Neural crest cell (in vitro differentiated cells): ENCODE data around the gene USP47. TPM values are rescaled to one million over a fixed set of nuclear protein-coding genes. Genes with fewer than 3 reads are reported as not detected.
A peak's percentile ranks its signal among the peaks of the same experiment; 100 is the strongest.

Experiments used
- DNase-seq: peaks from one replicate; pipeline ENCODE4 v3.0.0; 2021; ENCODE audit warnings: low read depth, mixed read lengths, low spot score
- H3K27ac Mint-ChIP-seq: one replicate; pipeline ENCODE4 v1.8.0; 2021; ENCODE audit warnings: mild to moderate bottlenecking, mixed read lengths; ENCODE audit not compliant: unreplicated experiment
- H3K27me3 Mint-ChIP-seq: 2 replicates; pipeline ENCODE4 v1.8.0; 2021; ENCODE audit warnings: low read depth, mild to moderate bottlenecking, mixed read lengths
- H3K36me3 Mint-ChIP-seq: 2 replicates; pipeline ENCODE4 v1.8.0; 2021; ENCODE audit warnings: low read depth, mild to moderate bottlenecking, mixed read lengths
- H3K4me1 Mint-ChIP-seq: 2 replicates; pipeline ENCODE4 v1.8.0; 2021; ENCODE audit warnings: mixed read lengths
- H3K4me3 Mint-ChIP-seq: one replicate; pipeline ENCODE4 v1.8.0; 2021; ENCODE audit warnings: mild to moderate bottlenecking, mixed read lengths
- H3K9me3 Mint-ChIP-seq: 2 replicates; pipeline ENCODE4 v1.8.0; 2021; ENCODE audit warnings: mixed read lengths
- CTCF ChIP-seq: fragments of 200-600 bp; sonication (generic); conservative IDR thresholded peaks from 2 replicates; pipeline ENCODE4 v1.5.0; 2021; ENCODE audit warnings: antibody characterized with exemption, mild to moderate bottlenecking
- total RNA-seq: library from RNA; stranded (reverse); gene quantifications from 2 replicates; pipeline ENCODE4 v1.2.1, GENCODE V29; 2021

Gene USP47
- total RNA-seq, 1 donor from 2014 or later = 58.9 TPM

GRCh38 chr11:11940551-11940950 lies 98.8 kb downstream of the USP47 start:
- no peaks in the 10 kb centered on the region for H3K27me3 Mint-ChIP-seq
- peaks cover 5% of the 10 kb centered on the region for H3K4me1 Mint-ChIP-seq
- no peaks in the 10 kb centered on the region for H3K9me3 Mint-ChIP-seq
- H3K36me3 Mint-ChIP-seq = peaks cover 17% of the 10 kb centered on the region
- H3K4me3 Mint-ChIP-seq = no peak overlapping the region
- TF ChIP-seq CTCF = no peak
- DNase-seq = no peak
- peak overlapping the region; percentile 72 for H3K27ac Mint-ChIP-seq

DNA sequence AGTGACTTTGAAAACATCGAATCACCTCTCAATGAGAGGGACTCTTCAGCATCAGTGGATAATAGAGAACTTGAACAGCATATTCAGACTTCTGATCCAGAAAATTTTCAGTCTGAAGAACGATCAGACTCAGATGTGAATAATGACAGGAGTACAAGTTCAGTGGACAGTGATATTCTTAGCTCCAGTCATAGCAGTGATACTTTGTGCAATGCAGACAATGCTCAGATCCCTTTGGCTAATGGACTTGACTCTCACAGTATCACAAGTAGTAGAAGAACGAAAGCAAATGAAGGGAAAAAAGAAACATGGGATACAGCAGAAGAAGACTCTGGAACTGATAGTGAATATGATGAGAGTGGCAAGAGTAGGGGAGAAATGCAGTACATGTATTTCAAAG lies 100.9 kb downstream of the USP47 start:
- Mint-ChIP-seq H3K27ac (no peak overlapping the region), H3K27me3 (no peaks in the 10 kb centered on the region), H3K4me3 (no peak overlapping the region), H3K9me3 (no peaks in the 10 kb centered on the region), H3K36me3 (peaks cover 13% of the 10 kb centered on the region), H3K4me1 (peaks cover 5% of the 10 kb centered on the region)
- no peak for DNase-seq
- TF ChIP-seq CTCF = no peak

DNA sequence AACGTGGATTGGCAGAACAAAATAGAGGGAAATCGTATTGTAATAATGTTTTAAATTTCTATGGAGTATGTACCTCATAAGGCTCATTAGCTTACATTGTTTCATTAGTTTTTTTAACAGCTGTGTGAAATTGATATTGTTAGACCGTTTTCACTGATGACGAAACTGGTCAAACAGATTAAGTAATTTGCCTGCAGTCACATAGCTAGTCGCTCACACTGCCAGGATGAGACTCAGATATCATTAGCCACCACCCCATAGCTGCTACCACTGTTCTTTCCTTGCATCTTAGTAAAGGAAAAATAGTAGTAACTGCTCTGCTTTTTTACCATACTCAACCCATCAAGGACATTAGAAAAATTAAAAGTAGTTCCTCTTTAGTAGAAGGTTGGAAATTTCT lies 102.7 kb downstream of the USP47 start:
- Mint-ChIP-seq H3K27ac (no peak overlapping the region), H3K4me3 (no peak overlapping the region), H3K36me3 (peaks cover 7% of the 10 kb centered on the region), H3K9me3 (no peaks in the 10 kb centered on the region), H3K27me3 (no peaks in the 10 kb centered on the region), H3K4me1 (peaks cover 5% of the 10 kb centered on the region)
- TF ChIP-seq CTCF = no peak
- no peak for DNase-seq

DNA sequence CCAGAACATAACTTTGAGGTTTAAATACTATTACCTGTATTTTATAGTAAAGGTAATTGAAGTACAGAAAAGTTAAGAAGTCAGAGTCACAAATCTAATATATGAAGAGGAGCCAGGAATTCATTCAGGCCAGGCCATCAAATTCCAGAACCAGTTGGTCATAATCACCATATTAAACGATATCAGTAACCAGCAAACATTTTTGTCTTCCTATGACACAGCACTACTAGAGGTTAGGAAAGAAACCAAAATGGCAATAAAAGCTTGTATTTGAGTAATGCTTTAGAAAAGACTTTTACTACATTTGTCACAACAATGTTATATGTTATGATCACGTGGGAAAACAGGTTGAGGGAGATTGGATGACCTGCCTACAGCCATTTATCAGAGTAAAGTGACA lies 104.4 kb downstream of the USP47 start:
- no peak for TF ChIP-seq CTCF
- Mint-ChIP-seq H3K9me3 (no peaks in the 10 kb centered on the region), H3K27ac (no peak overlapping the region), H3K27me3 (no peaks in the 10 kb centered on the region), H3K4me3 (no peak overlapping the region), H3K36me3 (peaks cover 9% of the 10 kb centered on the region), H3K4me1 (no peaks in the 10 kb centered on the region)
- DNase-seq = no peak

GRCh38 chr11:11946878-11947277 lies 105.1 kb downstream of the USP47 start:
- Mint-ChIP-seq H3K4me1 (no peaks in the 10 kb centered on the region), H3K27me3 (no peaks in the 10 kb centered on the region), H3K4me3 (no peak overlapping the region), H3K27ac (no peak overlapping the region), H3K36me3 (peaks cover 10% of the 10 kb centered on the region), H3K9me3 (no peaks in the 10 kb centered on the region)
- TF ChIP-seq CTCF = no peak
- DNase-seq = no peak

- TF ChIP-seq CTCF = no peak
- Mint-ChIP-seq H3K4me3 (no peak overlapping the region), H3K27me3 (no peaks in the 10 kb centered on the region), H3K36me3 (peaks cover 14% of the 10 kb centered on the region), H3K4me1 (no peaks in the 10 kb centered on the region), H3K27ac (peak overlapping the region; percentile 89), H3K9me3 (no peaks in the 10 kb centered on the region)
- DNase-seq = no peak
These were observed 106.1 kb downstream of the USP47 start for GRCh38 chr11:11947825-11948224.
